Vagina (tissue), 2 donors: ENCODE measurements around the gene TMEM178B. TPM values are rescaled to one million over a fixed set of nuclear protein-coding genes. Genes with fewer than 3 reads are reported as not detected.
"Not testable (repeated sequence)": the region's sequence is repeated elsewhere in the genome, so short reads cannot be mapped to it uniquely, and the experiment has no call there.

ENCODE experiments used
- DNase-seq, 2 donors: peaks; one replicate each; pipeline ENCODE4 v3.0.0-alpha.2; 2017; ENCODE audit errors: extremely low spot score in 2 of 2
- H3K27ac ChIP-seq: fragments of 200-600 bp; sonication (generic); one replicate; pipeline ENCODE4 v1.5.1; 2019
- H3K27me3 ChIP-seq: fragments of 200-600 bp; sonication (generic); one replicate; pipeline ENCODE4 v1.5.1; 2019
- H3K36me3 ChIP-seq, 2 donors: fragments of 200-600 bp; sonication (generic); one replicate each; pipeline ENCODE4 v1.5.1; 2017 to 2019
- H3K4me1 ChIP-seq: fragments of 200-600 bp; sonication (generic); one replicate; pipeline ENCODE4 v1.5.1; 2019
- H3K4me3 ChIP-seq, 2 donors: fragments of 200-600 bp; sonication (generic); 1 replicate in 1 of 2; 2 replicates in 1 of 2; pipeline ENCODE4 v1.5.1; 2016 to 2019
- H3K9me3 ChIP-seq: fragments of 200-600 bp; sonication (generic); one replicate; pipeline ENCODE4 v1.5.1; 2019
- POLR2A ChIP-seq, 2 donors: fragments of 450-650 bp; IDR thresholded peaks; one replicate each; pipeline ENCODE4 v1.6.1; 2017; ENCODE audit warnings: antibody characterized with exemption in 2 of 2, mild to moderate bottlenecking in 2 of 2, moderate library complexity in 2 of 2
- POLR2AphosphoS5 ChIP-seq, 2 donors: sonication (generic); formaldehyde crosslinking; IDR thresholded peaks; one replicate each; pipeline ENCODE4 v1.9.0; 2017; ENCODE audit warnings: antibody characterized with exemption in 2 of 2, mild to moderate bottlenecking in 2 of 2, low read depth in 1 of 2; ENCODE audit not compliant: insufficient read depth in 1 of 2
- intact Hi-C: fragments of 100-400 bp; cut with DNase I; formaldehyde crosslinking; loops from one replicate; pipeline ENCODE4 v1.15.1; 2023
- total RNA-seq: library from RNA; depleted of rRNA; stranded (reverse); fragments of >200 nt; gene quantifications from one replicate; pipeline ENCODE4 v1.2.3, GENCODE V29; 2016
- TF ChIP-seq, protein P1 (sequence below), 3 experiments: fragments of 450-650 bp in 2 of 3; fragments of 200-600 bp in 1 of 3; sonication (generic) in 1 of 3; IDR thresholded peaks; one replicate each; pipeline ENCODE4 v1.5.1; 2017 to 2019; ENCODE audit warnings: antibody characterized with exemption in 3 of 3, mild to moderate bottlenecking in 2 of 3, moderate library complexity in 2 of 3

The TMEM178B gene
- total RNA-seq, 1 donor from 2014 or later: 1.2 TPM

DNA sequence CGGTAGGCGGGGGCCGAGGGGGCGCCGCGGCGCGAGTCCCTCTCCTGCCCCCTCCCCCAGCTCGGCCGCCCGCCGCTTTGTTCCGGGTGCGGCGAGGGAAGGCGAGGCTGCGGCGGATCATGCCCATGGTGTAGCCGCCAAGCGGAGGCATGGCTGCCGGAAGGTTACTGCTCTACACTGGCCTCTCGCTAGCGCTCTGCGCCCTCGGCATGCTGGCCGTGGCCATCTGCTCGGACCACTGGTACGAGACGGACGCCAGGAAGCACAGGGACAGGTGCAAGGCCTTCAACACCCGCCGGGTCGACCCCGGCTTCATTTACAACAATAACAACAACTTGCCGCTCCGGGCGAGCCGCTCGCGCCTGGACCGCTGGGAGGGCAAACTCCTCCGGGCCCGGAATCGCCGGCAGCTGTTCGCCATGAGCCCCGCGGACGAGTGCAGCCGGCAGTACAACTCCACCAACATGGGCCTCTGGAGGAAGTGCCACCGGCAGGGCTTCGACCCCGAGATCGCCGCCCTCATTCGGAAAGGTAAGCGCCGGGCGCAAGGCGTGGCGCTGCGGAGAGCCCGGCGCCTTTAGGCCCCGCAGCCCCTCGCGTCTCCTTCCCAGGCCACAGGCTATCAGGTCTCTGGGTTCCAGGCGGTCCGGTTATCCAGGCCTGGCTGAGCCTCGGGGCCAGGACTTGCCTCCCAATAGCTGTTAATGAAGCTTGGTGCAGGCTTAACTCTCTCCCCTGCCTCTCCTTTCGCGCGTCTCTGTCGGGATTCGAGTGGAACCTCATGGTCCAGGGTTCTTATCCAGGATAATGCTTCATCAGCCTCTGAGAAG is 513 bp downstream of the TMEM178B start:
- no peak overlapping the region for H3K27ac ChIP-seq
- intact Hi-C loops: no loop called here
- DNase-seq: peak in 1 of 2 donors; percentile 60
- H3K4me3 ChIP-seq: peak overlapping the region; percentile 46 to 51
- H3K9me3 ChIP-seq: no peaks in the 10 kb centered on the region
- no peaks in the 10 kb centered on the region for H3K27me3 ChIP-seq
- TF ChIP-seq POLR2A (IDR thresholded peaks at IDR 0.05): no peak
- no peak for TF ChIP-seq POLR2AphosphoS5 (IDR thresholded peaks at IDR 0.05; ENCODE audit: insufficient read depth in 1 of 2, low read depth in 1 of 2)
- TF ChIP-seq, protein P1, sequence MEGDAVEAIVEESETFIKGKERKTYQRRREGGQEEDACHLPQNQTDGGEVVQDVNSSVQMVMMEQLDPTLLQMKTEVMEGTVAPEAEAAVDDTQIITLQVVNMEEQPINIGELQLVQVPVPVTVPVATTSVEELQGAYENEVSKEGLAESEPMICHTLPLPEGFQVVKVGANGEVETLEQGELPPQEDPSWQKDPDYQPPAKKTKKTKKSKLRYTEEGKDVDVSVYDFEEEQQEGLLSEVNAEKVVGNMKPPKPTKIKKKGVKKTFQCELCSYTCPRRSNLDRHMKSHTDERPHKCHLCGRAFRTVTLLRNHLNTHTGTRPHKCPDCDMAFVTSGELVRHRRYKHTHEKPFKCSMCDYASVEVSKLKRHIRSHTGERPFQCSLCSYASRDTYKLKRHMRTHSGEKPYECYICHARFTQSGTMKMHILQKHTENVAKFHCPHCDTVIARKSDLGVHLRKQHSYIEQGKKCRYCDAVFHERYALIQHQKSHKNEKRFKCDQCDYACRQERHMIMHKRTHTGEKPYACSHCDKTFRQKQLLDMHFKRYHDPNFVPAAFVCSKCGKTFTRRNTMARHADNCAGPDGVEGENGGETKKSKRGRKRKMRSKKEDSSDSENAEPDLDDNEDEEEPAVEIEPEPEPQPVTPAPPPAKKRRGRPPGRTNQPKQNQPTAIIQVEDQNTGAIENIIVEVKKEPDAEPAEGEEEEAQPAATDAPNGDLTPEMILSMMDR (IDR thresholded peaks at IDR 0.05): peak in 1 of 3 experiments; percentile 1
- H3K4me1 ChIP-seq: peaks cover 41% of the 10 kb centered on the region
- no peaks in the 10 kb centered on the region for H3K36me3 ChIP-seq

DNA sequence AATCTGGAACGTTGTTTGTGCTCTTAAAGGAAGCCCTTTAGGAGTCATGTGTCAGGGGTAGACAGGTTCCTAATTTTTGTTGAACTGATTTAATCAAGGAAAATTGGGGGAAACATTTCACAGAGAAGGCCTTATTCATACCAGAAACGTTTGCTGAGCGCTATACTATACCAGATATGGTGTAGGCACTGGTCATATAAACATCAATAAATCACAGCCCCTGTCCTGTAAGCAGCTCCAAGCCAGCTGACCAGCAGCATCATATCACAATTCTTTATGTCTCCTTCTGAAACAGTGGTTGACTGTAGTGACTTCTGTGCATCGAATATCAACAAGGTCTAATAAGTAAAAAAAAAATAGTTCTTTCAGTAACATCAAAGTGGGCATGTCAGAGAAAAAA is 1.1 kb downstream of the TMEM178B start:
- H3K27me3 ChIP-seq: no peaks in the 10 kb centered on the region
- intact Hi-C loops: no loop called here
- TF ChIP-seq, protein P1 (IDR thresholded peaks at IDR 0.05): no peak
- TF ChIP-seq POLR2AphosphoS5 (IDR thresholded peaks at IDR 0.05; ENCODE audit: insufficient read depth in 1 of 2, low read depth in 1 of 2) (no peak), POLR2A (IDR thresholded peaks at IDR 0.05) (no peak)
- H3K9me3 ChIP-seq: no peaks in the 10 kb centered on the region
- H3K27ac ChIP-seq: no peak overlapping the region
- H3K4me1 ChIP-seq: peaks cover 41% of the 10 kb centered on the region
- no peak for DNase-seq
- no peaks in the 10 kb centered on the region for H3K36me3 ChIP-seq
- H3K4me3 ChIP-seq: no peak overlapping the region

DNA sequence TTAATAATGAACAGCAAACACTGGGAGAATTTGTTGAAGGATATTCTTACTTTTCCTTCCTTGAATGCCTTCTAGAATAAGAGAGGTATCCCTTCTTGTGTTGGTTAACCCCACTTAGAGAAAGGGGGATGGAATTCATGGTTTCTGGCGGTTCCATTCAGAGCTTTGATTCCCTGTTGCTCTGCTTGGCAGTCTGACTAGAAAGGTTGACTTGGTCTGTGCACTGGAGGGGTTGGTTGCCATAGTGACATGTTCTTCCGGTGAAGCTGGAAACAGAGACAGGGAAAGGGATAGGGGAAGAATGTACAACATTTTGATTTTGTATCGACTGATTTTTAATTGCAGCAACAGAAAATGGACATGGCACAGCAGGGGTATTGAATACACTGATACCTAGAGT is 2.5 kb downstream of the TMEM178B start:
- no peak overlapping the region for H3K4me3 ChIP-seq
- no peaks in the 10 kb centered on the region for H3K9me3 ChIP-seq
- TF ChIP-seq, protein P1 (IDR thresholded peaks at IDR 0.05): no peak
- no peak for TF ChIP-seq POLR2AphosphoS5 (IDR thresholded peaks at IDR 0.05; ENCODE audit: insufficient read depth in 1 of 2, low read depth in 1 of 2)
- no peak for TF ChIP-seq POLR2A (IDR thresholded peaks at IDR 0.05)
- peak in 1 of 2 donors; percentile 16 for DNase-seq
- H3K36me3 ChIP-seq: no peaks in the 10 kb centered on the region
- H3K4me1 ChIP-seq: peaks cover 35% of the 10 kb centered on the region
- intact Hi-C loops: no loop called here
- H3K27me3 ChIP-seq: no peaks in the 10 kb centered on the region
- H3K27ac ChIP-seq: no peak overlapping the region

DNA sequence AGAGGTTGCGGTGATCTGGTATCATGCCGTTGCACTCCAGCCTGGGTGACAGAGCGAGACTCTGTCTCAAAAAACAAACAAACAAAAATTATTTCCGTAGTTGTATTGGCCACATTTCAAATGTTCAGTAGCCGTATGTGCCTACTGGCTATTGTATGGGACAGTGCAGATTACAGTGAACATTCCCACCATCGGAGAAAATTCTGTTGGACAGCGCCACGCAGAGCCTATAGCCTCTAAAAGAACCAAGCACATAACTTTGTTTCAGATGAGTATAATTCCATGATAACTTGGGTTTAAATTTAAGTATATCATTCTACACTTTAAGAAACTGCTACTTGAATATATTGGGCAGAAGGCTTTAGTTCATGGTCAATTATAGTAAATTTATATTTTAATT is 5.4 kb downstream of the TMEM178B start:
- TF ChIP-seq, protein P1 (IDR thresholded peaks at IDR 0.05): no peak
- TF ChIP-seq POLR2AphosphoS5 (IDR thresholded peaks at IDR 0.05; ENCODE audit: insufficient read depth in 1 of 2, low read depth in 1 of 2) (no peak), POLR2A (IDR thresholded peaks at IDR 0.05) (no peak)
- H3K27ac ChIP-seq: no peak overlapping the region

DNA sequence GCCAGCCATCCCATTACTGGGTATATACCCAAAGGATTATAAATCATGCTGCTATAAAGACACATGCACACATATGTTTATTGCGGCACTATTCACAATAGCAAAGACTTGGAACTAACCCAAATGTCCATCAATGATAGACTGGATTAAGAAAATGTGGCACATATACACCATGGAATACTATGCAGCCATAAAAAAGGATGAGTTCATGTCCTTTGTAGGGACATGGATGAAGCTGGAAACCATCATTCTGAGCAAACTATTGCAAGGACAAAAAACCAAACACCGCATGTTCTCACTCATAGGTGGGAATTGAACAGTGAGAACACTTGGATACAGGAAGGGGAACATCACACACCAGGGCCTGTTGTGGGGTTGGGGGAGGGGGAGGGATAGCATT is 15.6 kb downstream of the TMEM178B start:
- H3K4me1 ChIP-seq, H3K36me3 ChIP-seq, H3K27ac ChIP-seq, intact Hi-C loops, DNase-seq, H3K27me3 ChIP-seq, H3K9me3 ChIP-seq, H3K4me3 ChIP-seq: not testable (repeated sequence)

More for the DNA sequence above, 5.4 kb downstream of the TMEM178B start:
- H3K27me3 ChIP-seq: no peaks in the 10 kb centered on the region
- peaks cover 7% of the 10 kb centered on the region for H3K4me1 ChIP-seq
- intact Hi-C loops: no loop called here
- H3K4me3 ChIP-seq: no peak overlapping the region
- H3K9me3 ChIP-seq: no peaks in the 10 kb centered on the region
- H3K36me3 ChIP-seq: no peaks in the 10 kb centered on the region
- DNase-seq: no peak
